BE2C (cell line): Measurements from ENCODE around the gene EPS8L1.

Experiments used
- DNase-seq: peaks from one replicate; pipeline ENCODE4 v3.0.0-alpha.2; 2020
- H3K27me3 ChIP-seq: fragments of 250-450 bp; sonication (Bioruptor Pico); 2 replicates; pipeline ENCODE4 v1.5.1; 2020; ENCODE audit warnings: mild to moderate bottlenecking
- H3K36me3 ChIP-seq: fragments of 250-450 bp; sonication (Bioruptor Pico); 2 replicates; pipeline ENCODE4 v1.5.1; 2020; ENCODE audit warnings: mild to moderate bottlenecking
- H3K4me1 ChIP-seq: fragments of 250-450 bp; sonication (Bioruptor Pico); 2 replicates; pipeline ENCODE4 v1.5.1; 2020
- H3K4me3 ChIP-seq: 2 replicates; pipeline ENCODE4 v1.5.1; 2011; ENCODE audit warnings: low read depth, low read length
- H3K9me3 ChIP-seq: fragments of 250-450 bp; sonication (Bioruptor Pico); 2 replicates; pipeline ENCODE4 v1.5.1; 2020
- CTCF ChIP-seq: IDR thresholded peaks from 2 replicates; pipeline ENCODE4 v1.5.1; 2012; ENCODE audit warnings: mild to moderate bottlenecking, low read depth, low read length

The EPS8L1 gene

GRCh38 chr19:55088021-55088451, 12.4 kb downstream of the EPS8L1 start:
- DNase-seq = no peak
- TF ChIP-seq CTCF = no peak
- H3K4me1 ChIP-seq = no peaks in the 10 kb centered on the region
- peaks cover 3% of the 10 kb centered on the region for H3K36me3 ChIP-seq
- H3K9me3 ChIP-seq = no peaks in the 10 kb centered on the region
- H3K27me3 ChIP-seq = peaks cover 39% of the 10 kb centered on the region
- H3K4me3 ChIP-seq = no peak overlapping the region

GRCh38 chr19:55088543-55089341, 13.1 kb downstream of the EPS8L1 start:
- peaks cover 3% of the 10 kb centered on the region for H3K36me3 ChIP-seq
- peak; percentile 88 for DNase-seq
- H3K9me3 ChIP-seq = no peaks in the 10 kb centered on the region
- H3K27me3 ChIP-seq = peaks cover 34% of the 10 kb centered on the region
- peak; percentile 62 for TF ChIP-seq CTCF
- H3K4me3 ChIP-seq = no peak overlapping the region
- no peaks in the 10 kb centered on the region for H3K4me1 ChIP-seq

- H3K4me1 ChIP-seq = no peaks in the 10 kb centered on the region
- no peak for DNase-seq
Observed at GRCh38 chr19:55089342-55089944, 13.8 kb downstream of the EPS8L1 start.

GRCh38 chr19:55090564-55090963, 14.9 kb downstream of the EPS8L1 start:
- no peak overlapping the region for H3K4me3 ChIP-seq
- peaks cover 8% of the 10 kb centered on the region for H3K36me3 ChIP-seq
- peaks cover 16% of the 10 kb centered on the region for H3K27me3 ChIP-seq
- no peak for TF ChIP-seq CTCF
- no peak for DNase-seq
- no peaks in the 10 kb centered on the region for H3K9me3 ChIP-seq
- H3K4me1 ChIP-seq = no peaks in the 10 kb centered on the region

More at GRCh38 chr19:55089342-55089944, 13.8 kb downstream of the EPS8L1 start:
- no peaks in the 10 kb centered on the region for H3K9me3 ChIP-seq
- H3K36me3 ChIP-seq = peaks cover 5% of the 10 kb centered on the region
- no peak for TF ChIP-seq CTCF
- peaks cover 27% of the 10 kb centered on the region for H3K27me3 ChIP-seq
- no peak overlapping the region for H3K4me3 ChIP-seq

- no peak for TF ChIP-seq CTCF
- H3K27me3 ChIP-seq = peaks cover 8% of the 10 kb centered on the region
- DNase-seq = no peak
- H3K36me3 ChIP-seq = peaks cover 8% of the 10 kb centered on the region
- no peaks in the 10 kb centered on the region for H3K4me1 ChIP-seq
- H3K9me3 ChIP-seq = no peaks in the 10 kb centered on the region
- no peak overlapping the region for H3K4me3 ChIP-seq
Observed at GRCh38 chr19:55091126-55091910, 15.6 kb downstream of the EPS8L1 start.
